HEK293 (cell line): ENCODE data around the gene CNN2.
A peak's percentile ranks its signal among the peaks of the same experiment; 100 is the strongest.

Experiments
- CTCF ChIA-PET: fragments of 350-600 bp; formaldehyde crosslinking; extraction: SDS; loops from one replicate; lab custom pipeline; 2021; ENCODE audit warnings: antibody characterized with exemption; lab: Yijun Ruan, JAX
- POLR2A ChIA-PET: fragments of 300-600 bp; formaldehyde crosslinking; extraction: SDS; loops from one replicate; lab custom pipeline; 2020; ENCODE audit warnings: antibody characterized with exemption, inconsistent platforms; lab: Yijun Ruan, JAX
- H3K27ac ChIP-seq: fragments of 200-500 bp; sonication (Bioruptor generic); 2 replicates; pipeline ENCODE4 v1.5.1; 2014; ENCODE audit warnings: low read depth, low read length, control low read depth, inconsistent platforms; ENCODE audit errors: extremely low read depth
- H3K36me3 ChIP-seq, 2 experiments: fragments of 200-500 bp in 1 of 2; sonication (Bioruptor generic) in 1 of 2; 1 replicate in 1 of 2; 2 replicates in 1 of 2; pipeline ENCODE4 v1.5.1; 2014 to 2017; ENCODE audit warnings: inconsistent platforms in 2 of 2, low read length in 2 of 2; ENCODE audit not compliant: control insufficient read depth in 2 of 2, insufficient read depth in 1 of 2
- H3K4me1 ChIP-seq: fragments of 200-500 bp; sonication (Bioruptor generic); 2 replicates; pipeline ENCODE4 v1.5.1; 2014; ENCODE audit warnings: mild to moderate bottlenecking, low read length, inconsistent platforms; ENCODE audit not compliant: control insufficient read depth, insufficient read depth
- H3K4me3 ChIP-seq: 2 replicates; pipeline ENCODE4 v1.5.1; 2011; ENCODE audit warnings: low read depth, mild to moderate bottlenecking, control low read depth, low read length, moderate library complexity
- H3K9me3 ChIP-seq: fragments of 200-500 bp; sonication (Bioruptor generic); 2 replicates; pipeline ENCODE4 v1.5.1; 2014; ENCODE audit warnings: low read depth, low read length, inconsistent platforms; ENCODE audit not compliant: control insufficient read depth, insufficient read depth
- AEBP2 ChIP-seq: fragments of 450-650 bp; formaldehyde crosslinking; IDR thresholded peaks from 2 replicates; pipeline ENCODE4 v1.5.1; 2016; ENCODE audit warnings: missing biosample characterization, missing genetic modification characterization, borderline replicate concordance
- EGR2 ChIP-seq: fragments of 450-650 bp; formaldehyde crosslinking; IDR thresholded peaks from 2 replicates; pipeline ENCODE4 v1.5.1; 2016; ENCODE audit warnings: low read depth, missing biosample characterization, missing genetic modification characterization
- HIC1 ChIP-seq: fragments of 450-650 bp; formaldehyde crosslinking; IDR thresholded peaks from 2 replicates; pipeline ENCODE4 v1.5.1; 2016; ENCODE audit warnings: missing biosample characterization, missing genetic modification characterization
- KLF1 ChIP-seq: fragments of 450-650 bp; formaldehyde crosslinking; IDR thresholded peaks from 2 replicates; pipeline ENCODE4 v1.5.1; 2016; ENCODE audit warnings: missing biosample characterization, missing genetic modification characterization
- KLF8 ChIP-seq: fragments of 450-650 bp; formaldehyde crosslinking; IDR thresholded peaks from 2 replicates; pipeline ENCODE4 v1.5.1; 2016; ENCODE audit warnings: missing biosample characterization, missing genetic modification characterization
- PBX3 ChIP-seq: sonication (generic); formaldehyde crosslinking; IDR thresholded peaks from 2 replicates; pipeline ENCODE4 v1.8.1; 2022; ENCODE audit warnings: mild to moderate bottlenecking, moderate library complexity, missing genetic modification reagents
- TSHZ1 ChIP-seq: fragments of 450-650 bp; formaldehyde crosslinking; IDR thresholded peaks from 2 replicates; pipeline ENCODE4 v1.5.1; 2016; ENCODE audit warnings: missing biosample characterization, missing genetic modification characterization, borderline replicate concordance
- WT1 ChIP-seq: fragments of 450-650 bp; formaldehyde crosslinking; IDR thresholded peaks from 2 replicates; pipeline ENCODE4 v1.5.1; 2016; ENCODE audit warnings: missing biosample characterization, missing genetic modification characterization
- ZBTB44 ChIP-seq: fragments of 450-650 bp; IDR thresholded peaks from 2 replicates; pipeline ENCODE4 v1.5.1; 2018; ENCODE audit warnings: missing biosample characterization, mild to moderate bottlenecking, missing genetic modification characterization
- ZBTB8A ChIP-seq: fragments of 450-650 bp; formaldehyde crosslinking; IDR thresholded peaks from 2 replicates; pipeline ENCODE4 v1.5.1; 2016; ENCODE audit warnings: missing biosample characterization, missing genetic modification characterization
- ZFP3 ChIP-seq: fragments of 450-650 bp; formaldehyde crosslinking; IDR thresholded peaks from 2 replicates; pipeline ENCODE4 v1.5.1; 2016; ENCODE audit warnings: low read depth, missing biosample characterization, missing genetic modification characterization
- ZNF175 ChIP-seq: fragments of 450-650 bp; formaldehyde crosslinking; IDR thresholded peaks from 2 replicates; pipeline ENCODE4 v1.5.1; 2016; ENCODE audit warnings: missing biosample characterization, missing genetic modification characterization
- ZNF341 ChIP-seq: fragments of 450-650 bp; formaldehyde crosslinking; IDR thresholded peaks from 2 replicates; pipeline ENCODE4; 2016; ENCODE audit warnings: low read depth, missing biosample characterization, missing genetic modification characterization
- ZNF350 ChIP-seq: fragments of 450-650 bp; formaldehyde crosslinking; IDR thresholded peaks from 2 replicates; pipeline ENCODE4 v1.5.0; 2017; ENCODE audit warnings: missing biosample characterization, mild to moderate bottlenecking, missing genetic modification characterization
- ZNF354C ChIP-seq: fragments of 450-650 bp; formaldehyde crosslinking; IDR thresholded peaks from 2 replicates; pipeline ENCODE4 v1.5.1; 2016; ENCODE audit warnings: missing biosample characterization, missing genetic modification characterization, low read depth, borderline replicate concordance
- ZNF501 ChIP-seq: fragments of 450-650 bp; formaldehyde crosslinking; IDR thresholded peaks from 2 replicates; pipeline ENCODE4 v1.5.1; 2016; ENCODE audit warnings: missing biosample characterization, missing genetic modification characterization
- ZNF600 ChIP-seq: fragments of 450-650 bp; formaldehyde crosslinking; IDR thresholded peaks from 2 replicates; pipeline ENCODE4 v1.5.1; 2016; ENCODE audit warnings: missing biosample characterization, missing genetic modification characterization
- ZNF623 ChIP-seq: fragments of 450-650 bp; formaldehyde crosslinking; IDR thresholded peaks from 2 replicates; pipeline ENCODE4 v1.5.1; 2016; ENCODE audit warnings: missing biosample characterization, missing genetic modification characterization
- ZNF830 ChIP-seq: fragments of 450-650 bp; IDR thresholded peaks from 2 replicates; pipeline ENCODE4 v1.5.0; 2018; ENCODE audit warnings: missing biosample characterization, missing genetic modification characterization, low read depth, mild to moderate bottlenecking, moderate library complexity
- ZNF837 ChIP-seq: fragments of 450-650 bp; formaldehyde crosslinking; IDR thresholded peaks from 2 replicates; pipeline ENCODE4 v1.5.1; 2016; ENCODE audit warnings: missing biosample characterization, missing genetic modification characterization

The CNN2 gene

GRCh38 chr19:1008268-1009040, 18.0 kb upstream of the CNN2 start:
- POLR2A ChIA-PET, result interaction anchor here (0.5 kb wide), 1 partner anchor 17 kb away, joined by 3 read pairs; no protein-coding TSS in a partner anchor
- peaks cover 0 to 35% of the 10 kb centered on the region in 2 experiments; a peak in 1 of 3 replicates for H3K36me3 ChIP-seq
- H3K4me3 ChIP-seq, result no peak overlapping the region
- CTCF ChIA-PET, result no interaction called here
- H3K27ac ChIP-seq, result no peak overlapping the region
- H3K4me1 ChIP-seq, result no peaks in the 10 kb centered on the region
- no peaks in the 10 kb centered on the region for H3K9me3 ChIP-seq
- TF ChIP-seq EGR2 (tag by site-specific recombination) (0 out of 2 replicates have a peak, but pooled peaks have one; percentile 6), ZFP3 (tag by site-specific recombination) (peak; percentile 98), ZNF350 (tag by site-specific recombination) (no peak), KLF8 (peak; percentile 82), HIC1 (tag by site-specific recombination) (peak; percentile 65)

GRCh38 chr19:1009041-1009980, 17.1 kb upstream of the CNN2 start:
- no peak overlapping the region for H3K4me3 ChIP-seq
- H3K27ac ChIP-seq, result no peak overlapping the region
- no peaks in the 10 kb centered on the region for H3K4me1 ChIP-seq
- POLR2A ChIA-PET, result interaction anchor here (0.5 to 1.6 kb wide), 2 partner anchors 18 to 30 kb away, joined by 3 to 4 read pairs; partner anchors contain the start of gene ABCA7
- H3K36me3 ChIP-seq, result peaks cover 0 to 44% of the 10 kb centered on the region in 2 experiments; a peak in 1 of 3 replicates
- H3K9me3 ChIP-seq, result no peaks in the 10 kb centered on the region
- CTCF ChIA-PET, result no interaction called here
- TF ChIP-seq WT1 (tag by site-specific recombination) (0 out of 2 replicates have a peak, but pooled peaks have one; percentile 19), ZNF600 (0 out of 2 replicates have a peak, but pooled peaks have one; percentile 17), ZBTB44 (tag by site-specific recombination) (no peak), ZNF341 (tag by site-specific recombination) (no peak), ZNF175 (no peak), KLF1 (0 out of 2 replicates have a peak, but pooled peaks have one; percentile 47), ZNF501 (no peak), ZBTB8A (tag by site-specific recombination) (no peak), ZNF354C (tag by site-specific recombination) (no peak), ZNF623 (tag by site-specific recombination) (no peak), AEBP2 (tag by site-specific recombination) (no peak), KLF8 (peak; percentile 74), ZNF830 (no peak), PBX3 (CRISPR knock-in tag) (no peak), ZNF837 (tag by site-specific recombination) (no peak), TSHZ1 (tag by site-specific recombination) (no peak)
